IMR-90 (cell line): ENCODE measurements around the gene TP63. TPM values are rescaled to one million over a fixed set of nuclear protein-coding genes. Genes with fewer than 3 reads are reported as not detected.

ENCODE experiments used
- ATAC-seq: fragments of 200-7000 bp; cut with Tn5 transposase; 2 replicates; pipeline ENCODE4 v1.9.1; 2020; ENCODE audit warnings: low read depth, mild to moderate bottlenecking, moderate library complexity
- BruUV-seq: library from RNA; stranded (reverse); fragments of 400-500 nt; replicated peaks from 2 replicates; lab custom pipeline; 2021; lab: Mats Ljungman, UMichigan
- CTCF ChIA-PET: fragments of 300-600 bp; formaldehyde crosslinking; extraction: SDS; loops from one replicate; lab custom pipeline; 2021; ENCODE audit warnings: antibody characterized with exemption; lab: Yijun Ruan, JAX
- POLR2A ChIA-PET: fragments of 300-600 bp; sonication (Branson Sonifier 250); formaldehyde crosslinking; loops from one replicate; lab custom pipeline; 2022; ENCODE audit warnings: antibody characterized with exemption; ENCODE audit not compliant: unreplicated experiment; lab: Charles Lee
- DNase-seq: peaks from one replicate; pipeline ENCODE4 v3.0.0; 2013
- H2AFZ ChIP-seq: replicated peaks from 2 replicates; pipeline ENCODE3; 2013; ENCODE audit warnings: low read length, mild to moderate bottlenecking; ENCODE audit not compliant: poor library complexity
- H2AK5ac ChIP-seq: 2 replicates; pipeline ENCODE4 v1.6.1; 2013; ENCODE audit warnings: low read depth, low read length, inconsistent platforms
- H2AK9ac ChIP-seq: replicated peaks from 2 replicates; pipeline ENCODE3; 2013; ENCODE audit warnings: mild to moderate bottlenecking, low read depth, low read length, moderate library complexity; ENCODE audit not compliant: poor library complexity
- H2BK120ac ChIP-seq: 2 replicates; pipeline ENCODE4 v1.6.1; 2013; ENCODE audit warnings: low read depth, low read length, inconsistent platforms
- H2BK15ac ChIP-seq: 3 replicates; pipeline ENCODE4 v1.6.1; 2013; ENCODE audit warnings: low read depth, low read length, inconsistent platforms
- H2BK20ac ChIP-seq: 2 replicates; pipeline ENCODE4 v1.6.1; 2013; ENCODE audit warnings: low read depth, mild to moderate bottlenecking, inconsistent platforms, low read length, moderate library complexity
- H2BK5ac ChIP-seq: 2 replicates; pipeline ENCODE4 v1.6.1; 2013; ENCODE audit warnings: mild to moderate bottlenecking, low read depth, low read length, inconsistent platforms; ENCODE audit not compliant: poor library complexity, severe bottlenecking
- H3K14ac ChIP-seq: replicated peaks from 2 replicates; pipeline ENCODE4 v1.6.1; 2013; ENCODE audit warnings: low read depth, low read length, inconsistent platforms
- H3K18ac ChIP-seq: 2 replicates; pipeline ENCODE4 v1.6.1; 2013; ENCODE audit warnings: low read depth, low read length, control low read depth
- H3K23ac ChIP-seq: 2 replicates; pipeline ENCODE4 v1.6.1; 2013; ENCODE audit warnings: low read depth, low read length, inconsistent platforms
- H3K27ac ChIP-seq: 2 replicates; pipeline ENCODE4 v1.5.1; 2013; ENCODE audit warnings: mild to moderate bottlenecking, control low read depth, low read length; ENCODE audit not compliant: insufficient read depth
- H3K27me3 ChIP-seq: 2 replicates; pipeline ENCODE4 v1.6.1; 2013; ENCODE audit warnings: low read length; ENCODE audit not compliant: control insufficient read depth, insufficient read depth
- H3K36me3 ChIP-seq: 2 replicates; pipeline ENCODE4 v1.6.1; 2013; ENCODE audit warnings: low read length, mixed read lengths; ENCODE audit not compliant: control insufficient read depth, insufficient read depth
- H3K4ac ChIP-seq: 2 replicates; pipeline ENCODE4 v1.6.1; 2013; ENCODE audit warnings: low read depth, low read length, inconsistent platforms
- H3K4me1 ChIP-seq: 2 replicates; pipeline ENCODE4 v1.6.1; 2013; ENCODE audit warnings: low read length, mixed read lengths; ENCODE audit not compliant: control insufficient read depth, insufficient read depth
- H3K4me2 ChIP-seq: 2 replicates; pipeline ENCODE4 v1.6.1; 2013; ENCODE audit warnings: low read depth, mild to moderate bottlenecking, control low read depth, low read length, moderate library complexity
- H3K4me3 ChIP-seq: 2 replicates; pipeline ENCODE4 v1.5.1; 2013; ENCODE audit warnings: low read depth, mild to moderate bottlenecking, control low read depth, low read length, moderate library complexity; ENCODE audit not compliant: insufficient read depth
- H3K56ac ChIP-seq: 2 replicates; pipeline ENCODE4 v1.6.1; 2013; ENCODE audit warnings: low read length, inconsistent platforms; ENCODE audit not compliant: insufficient read depth; ENCODE audit errors: extremely low read depth
- H3K79me1 ChIP-seq, 2 experiments: 2 replicates each; pipeline ENCODE4 v1.6.1; 2013; ENCODE audit warnings: low read length in 2 of 2, inconsistent platforms in 1 of 2, low read depth in 1 of 2
- H3K9ac ChIP-seq: 2 replicates; pipeline ENCODE4 v1.6.1; 2013; ENCODE audit warnings: low read depth, low read length, control low read depth
- H3K9me1 ChIP-seq: 2 replicates; pipeline ENCODE4 v1.6.1; 2013; ENCODE audit warnings: low read length, inconsistent platforms; ENCODE audit not compliant: insufficient read depth
- H3K9me3 ChIP-seq: 2 replicates; pipeline ENCODE4 v1.6.1; 2013; ENCODE audit warnings: low read length; ENCODE audit not compliant: control insufficient read depth, insufficient read depth
- H4K20me1 ChIP-seq: 2 replicates; pipeline ENCODE4 v1.6.1; 2013; ENCODE audit warnings: low read length, inconsistent platforms; ENCODE audit not compliant: insufficient read depth
- H4K5ac ChIP-seq: 2 replicates; pipeline ENCODE4 v1.6.1; 2013; ENCODE audit warnings: mild to moderate bottlenecking, low read depth, low read length, control low read depth
- H4K8ac ChIP-seq, 2 experiments: 2 replicates each; pipeline ENCODE4 v1.6.1; 2013; ENCODE audit warnings: low read depth in 2 of 2, low read length in 2 of 2, control low read depth in 1 of 2, inconsistent platforms in 1 of 2
- H4K91ac ChIP-seq: 2 replicates; pipeline ENCODE4 v1.6.1; 2013; ENCODE audit warnings: low read depth, low read length, inconsistent platforms; ENCODE audit not compliant: insufficient read depth
- BHLHE40 ChIP-seq: fragments of 150-350 bp; IDR thresholded peaks from 2 replicates; pipeline ENCODE4 v1.6.1; 2016; ENCODE audit warnings: mild to moderate bottlenecking, low read depth, low read length
- CEBPB ChIP-seq: IDR thresholded peaks from 2 replicates; pipeline ENCODE4 v1.6.1; 2012; ENCODE audit warnings: low read depth, low read length, improper control_type of control experiment
- CHD1 ChIP-seq: IDR thresholded peaks from 2 replicates; pipeline ENCODE4 v1.6.1; 2012; ENCODE audit warnings: low read depth, low read length, improper control_type of control experiment
- FOS ChIP-seq: fragments of 150-350 bp; IDR thresholded peaks from 2 replicates; pipeline ENCODE4 v1.6.1; 2016; ENCODE audit warnings: low read depth, low read length
- MAFK ChIP-seq: IDR thresholded peaks from 2 replicates; pipeline ENCODE4 v1.6.1; 2012; ENCODE audit warnings: low read depth, low read length, improper control_type of control experiment
- MAZ ChIP-seq: IDR thresholded peaks from 2 replicates; pipeline ENCODE4 v1.6.1; 2012; ENCODE audit warnings: low read depth, mild to moderate bottlenecking, low read length, improper control_type of control experiment, moderate library complexity, borderline replicate concordance
- MXI1 ChIP-seq: IDR thresholded peaks from 2 replicates; pipeline ENCODE4 v1.6.1; 2012; ENCODE audit warnings: low read depth, mild to moderate bottlenecking, low read length, moderate library complexity, borderline replicate concordance
- NFE2L2 ChIP-seq: fragments of 150-350 bp; IDR thresholded peaks from 2 replicates; pipeline ENCODE4 v1.6.1; 2016; ENCODE audit warnings: low read depth, mild to moderate bottlenecking, low read length
- RAD21 ChIP-seq: IDR thresholded peaks from 2 replicates; pipeline ENCODE4 v1.6.1; 2012; ENCODE audit warnings: low read length, improper control_type of control experiment
- RCOR1 ChIP-seq: IDR thresholded peaks from 2 replicates; pipeline ENCODE4 v1.6.1; 2012; ENCODE audit warnings: mild to moderate bottlenecking, low read length, improper control_type of control experiment; ENCODE audit not compliant: insufficient replicate concordance
- RFX5 ChIP-seq: IDR thresholded peaks from 2 replicates; pipeline ENCODE4 v1.8.0; 2012; ENCODE audit warnings: low read depth, mild to moderate bottlenecking, low read length, moderate library complexity
- SMC3 ChIP-seq: fragments of 150-350 bp; IDR thresholded peaks from 2 replicates; pipeline ENCODE4 v1.6.1; 2016; ENCODE audit warnings: low read depth, mild to moderate bottlenecking, antibody characterized with exemption, low read length, moderate library complexity
- WGBS, 2 experiments: methylation state at CpG; one replicate each; pipeline versions ENCODE4 v1.1.5 to v1.1.7; 2013; ENCODE audit warnings: missing lambda C conversion rate in 2 of 2; ENCODE audit not compliant: insufficient read length in 1 of 2; ENCODE audit errors: extremely low coverage in 2 of 2; 5-methylcytosine and 5-hydroxymethylcytosine counted together
- dilution Hi-C: fragments of 300-500 bp; cut with HindIII; formaldehyde crosslinking; loops from one replicate; pipeline ENCODE4 v1.14.3; 2018; ENCODE audit warnings: low sequenced_read_pairs; ENCODE audit not compliant: unreplicated experiment
- in situ Hi-C: fragments of 300-500 bp; cut with MboI; formaldehyde crosslinking; loops from 3 replicates; pipeline ENCODE4 v1.14.3; 2019; ENCODE audit warnings: low sequenced_read_pairs, inconsistent platforms, mixed read lengths
- intact Hi-C: fragments of 100-400 bp; cut with micrococcal nuclease; formaldehyde crosslinking; loops from 2 replicates; pipeline ENCODE4 v1.10.0; 2022
- polyA plus RNA-seq, 3 experiments: library from polyadenylated mRNA; depleted of rRNA; stranded (reverse); fragments of >200 nt; gene quantifications; 2 replicates each; pipeline ENCODE4 v1.2.3, GENCODE V29; 2012; ENCODE audit warnings: low replicate concordance in 1 of 3
- total RNA-seq: library from RNA; depleted of rRNA; stranded (reverse); fragments of >200 nt; gene quantifications from 2 replicates; pipeline ENCODE4 v1.2.3, GENCODE V29; 2012
- TF ChIP-seq, protein P1 (sequence below): fragments of 150-350 bp; IDR thresholded peaks from 2 replicates; pipeline ENCODE4 v1.6.1; 2017; ENCODE audit warnings: mild to moderate bottlenecking, antibody characterized with exemption, low read length, low read depth
- TF ChIP-seq, protein P2 (sequence below): conservative IDR thresholded peaks from 2 replicates; pipeline ENCODE4 v1.5.1; 2012; ENCODE audit warnings: mild to moderate bottlenecking, low read depth, low read length, improper control_type of control experiment
- TF ChIP-seq, protein P3 (sequence below): fragments of 150-350 bp; IDR thresholded peaks from 2 replicates; pipeline ENCODE4 v1.6.1; 2016; ENCODE audit warnings: low read depth, mild to moderate bottlenecking, low read length, moderate library complexity, borderline replicate concordance

The TP63 gene
- total and polyA plus RNA-seq, 2 of the 4 experiments (the other 2 are of a cell fraction) = not detected

DNA sequence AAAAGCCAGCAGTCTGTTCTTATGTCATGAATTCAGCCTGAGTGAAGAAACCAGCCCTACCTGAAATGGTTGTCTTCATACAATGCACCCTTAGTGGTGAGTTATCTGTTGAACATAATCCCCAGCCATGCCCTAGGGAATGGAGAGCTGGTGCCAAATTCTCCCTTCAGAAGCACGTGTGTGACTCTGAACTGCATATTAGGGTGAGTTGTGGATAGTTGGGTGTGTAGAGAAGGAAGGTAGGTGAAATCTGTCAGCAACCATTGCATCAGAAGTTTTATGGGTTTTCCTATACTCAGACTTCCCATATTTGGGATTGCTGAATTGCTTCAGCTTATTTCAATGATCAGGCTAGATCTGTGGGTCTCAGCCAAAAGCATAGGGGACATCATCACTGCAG lies 46.5 kb upstream of the TP63 start:
- intact Hi-C loops = no loop called here
- Histone ChIP-seq H3K4me3 (no peak overlapping the region), H4K20me1 (no peaks in the 10 kb centered on the region), H3K9ac (no peak overlapping the region), H3K36me3 (no peaks in the 10 kb centered on the region), H2BK20ac (no peak overlapping the region), H4K8ac (no peak overlapping the region), H3K79me1 (no peaks in the 10 kb centered on the region), H3K4ac (no peak overlapping the region), H2BK5ac (no peak overlapping the region), H2AK5ac (no peak overlapping the region), H3K4me1 (no peaks in the 10 kb centered on the region), H3K9me1 (no peaks in the 10 kb centered on the region), H2BK15ac (no peak overlapping the region), H3K18ac (no peak overlapping the region), H2AK9ac (no peak overlapping the region), H3K4me2 (no peak overlapping the region), H2AFZ (no peak overlapping the region), H3K56ac (no peak overlapping the region), H3K27ac (no peak overlapping the region), H3K23ac (no peak overlapping the region), H3K14ac (no peak overlapping the region), H3K27me3 (no peaks in the 10 kb centered on the region), H2BK120ac (no peak overlapping the region), H3K9me3 (no peaks in the 10 kb centered on the region), H4K5ac (no peak overlapping the region), H4K91ac (no peak overlapping the region)
- dilution Hi-C loops = no loop called here
- CTCF ChIA-PET = no interaction called here
- no peak for DNase-seq
- POLR2A ChIA-PET = no interaction called here
- no peak for ATAC-seq
- TF ChIP-seq SMC3 (no peak), FOS (no peak), MAFK (no peak), BHLHE40 (no peak), RCOR1 (no peak), RAD21 (no peak), NFE2L2 (no peak), CHD1 (no peak), MXI1 (no peak), CEBPB (no peak), MAZ (no peak), RFX5 (no peak)
- TF ChIP-seq, protein P1, sequence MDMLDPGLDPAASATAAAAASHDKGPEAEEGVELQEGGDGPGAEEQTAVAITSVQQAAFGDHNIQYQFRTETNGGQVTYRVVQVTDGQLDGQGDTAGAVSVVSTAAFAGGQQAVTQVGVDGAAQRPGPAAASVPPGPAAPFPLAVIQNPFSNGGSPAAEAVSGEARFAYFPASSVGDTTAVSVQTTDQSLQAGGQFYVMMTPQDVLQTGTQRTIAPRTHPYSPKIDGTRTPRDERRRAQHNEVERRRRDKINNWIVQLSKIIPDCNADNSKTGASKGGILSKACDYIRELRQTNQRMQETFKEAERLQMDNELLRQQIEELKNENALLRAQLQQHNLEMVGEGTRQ = no peak
- TF ChIP-seq, protein P2, sequence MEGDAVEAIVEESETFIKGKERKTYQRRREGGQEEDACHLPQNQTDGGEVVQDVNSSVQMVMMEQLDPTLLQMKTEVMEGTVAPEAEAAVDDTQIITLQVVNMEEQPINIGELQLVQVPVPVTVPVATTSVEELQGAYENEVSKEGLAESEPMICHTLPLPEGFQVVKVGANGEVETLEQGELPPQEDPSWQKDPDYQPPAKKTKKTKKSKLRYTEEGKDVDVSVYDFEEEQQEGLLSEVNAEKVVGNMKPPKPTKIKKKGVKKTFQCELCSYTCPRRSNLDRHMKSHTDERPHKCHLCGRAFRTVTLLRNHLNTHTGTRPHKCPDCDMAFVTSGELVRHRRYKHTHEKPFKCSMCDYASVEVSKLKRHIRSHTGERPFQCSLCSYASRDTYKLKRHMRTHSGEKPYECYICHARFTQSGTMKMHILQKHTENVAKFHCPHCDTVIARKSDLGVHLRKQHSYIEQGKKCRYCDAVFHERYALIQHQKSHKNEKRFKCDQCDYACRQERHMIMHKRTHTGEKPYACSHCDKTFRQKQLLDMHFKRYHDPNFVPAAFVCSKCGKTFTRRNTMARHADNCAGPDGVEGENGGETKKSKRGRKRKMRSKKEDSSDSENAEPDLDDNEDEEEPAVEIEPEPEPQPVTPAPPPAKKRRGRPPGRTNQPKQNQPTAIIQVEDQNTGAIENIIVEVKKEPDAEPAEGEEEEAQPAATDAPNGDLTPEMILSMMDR = no peak
- TF ChIP-seq, protein P3, sequence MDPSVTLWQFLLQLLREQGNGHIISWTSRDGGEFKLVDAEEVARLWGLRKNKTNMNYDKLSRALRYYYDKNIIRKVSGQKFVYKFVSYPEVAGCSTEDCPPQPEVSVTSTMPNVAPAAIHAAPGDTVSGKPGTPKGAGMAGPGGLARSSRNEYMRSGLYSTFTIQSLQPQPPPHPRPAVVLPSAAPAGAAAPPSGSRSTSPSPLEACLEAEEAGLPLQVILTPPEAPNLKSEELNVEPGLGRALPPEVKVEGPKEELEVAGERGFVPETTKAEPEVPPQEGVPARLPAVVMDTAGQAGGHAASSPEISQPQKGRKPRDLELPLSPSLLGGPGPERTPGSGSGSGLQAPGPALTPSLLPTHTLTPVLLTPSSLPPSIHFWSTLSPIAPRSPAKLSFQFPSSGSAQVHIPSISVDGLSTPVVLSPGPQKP = no peak
- no CpG with 5 or more reads among the region's 1 CpG for WGBS, 2 experiments
- in situ Hi-C loops = no loop called here
- BruUV-seq = no TSS peak
